ENCODE data around the gene PTPRR.

The PTPRR gene

GRCh38 chr12:70663838-70664237 lies 256.7 kb downstream of the PTPRR start:
- H3K4me3 ChIP-seq (ENCODE audit: low read depth, low read length): no peak overlapping the region
- no peaks in the 10 kb centered on the region for H3K9me3 ChIP-seq (ENCODE audit: control insufficient read depth, low read length)
- no peaks in the 10 kb centered on the region for H3K36me3 ChIP-seq (ENCODE audit: control insufficient read depth, insufficient read depth, low read length)
- H3K4me2 ChIP-seq (ENCODE audit: low read length): peak overlapping the region; percentile 13
- no peaks in the 10 kb centered on the region for H3K79me2 ChIP-seq
- H3K4me1 ChIP-seq: no peaks in the 10 kb centered on the region
- TF ChIP-seq CTCF (IDR thresholded peaks at IDR 0.05): no peak
- no peaks in the 10 kb centered on the region for H3K27me3 ChIP-seq (ENCODE audit: control insufficient read depth, insufficient read depth, low read length)
- no peak overlapping the region for H2AFZ ChIP-seq
- no peak overlapping the region for H3K27ac ChIP-seq
- no peak overlapping the region for H3K9ac ChIP-seq

- Histone ChIP-seq H3K36me3 (ENCODE audit: control insufficient read depth, insufficient read depth, low read length) (no peaks in the 10 kb centered on the region), H3K9me3 (ENCODE audit: control insufficient read depth, low read length) (no peaks in the 10 kb centered on the region), H3K27me3 (ENCODE audit: control insufficient read depth, insufficient read depth, low read length) (no peaks in the 10 kb centered on the region), H3K79me2 (no peaks in the 10 kb centered on the region), H3K9ac (no peak overlapping the region), H3K27ac (no peak overlapping the region), H3K4me2 (ENCODE audit: low read length) (no peak overlapping the region), H3K4me1 (no peaks in the 10 kb centered on the region), H3K4me3 (ENCODE audit: low read depth, low read length) (no peak overlapping the region), H2AFZ (no peak overlapping the region)
- TF ChIP-seq CTCF (IDR thresholded peaks at IDR 0.05): no peak
Measured at GRCh38 chr12:70661466-70662161, 258.9 kb downstream of the PTPRR start.

GRCh38 chr12:70660620-70661219 lies 259.8 kb downstream of the PTPRR start:
- Histone ChIP-seq H3K27me3 (ENCODE audit: control insufficient read depth, insufficient read depth, low read length) (no peaks in the 10 kb centered on the region), H3K4me2 (ENCODE audit: low read length) (no peak overlapping the region)
- no peak for TF ChIP-seq CTCF (IDR thresholded peaks at IDR 0.05)

GRCh38 chr12:70660002-70660604 lies 260.4 kb downstream of the PTPRR start:
- no peak overlapping the region for H3K9ac ChIP-seq
- no peaks in the 10 kb centered on the region for H3K79me2 ChIP-seq
- no peak for TF ChIP-seq CTCF (IDR thresholded peaks at IDR 0.05)
- no peaks in the 10 kb centered on the region for H3K27me3 ChIP-seq (ENCODE audit: control insufficient read depth, insufficient read depth, low read length)
- no peaks in the 10 kb centered on the region for H3K9me3 ChIP-seq (ENCODE audit: control insufficient read depth, low read length)
- H3K4me2 ChIP-seq (ENCODE audit: low read length): no peak overlapping the region
- H3K4me1 ChIP-seq: no peaks in the 10 kb centered on the region
- H3K27ac ChIP-seq: no peak overlapping the region
- no peak overlapping the region for H3K4me3 ChIP-seq (ENCODE audit: low read depth, low read length)
- no peak overlapping the region for H2AFZ ChIP-seq
- H3K36me3 ChIP-seq (ENCODE audit: control insufficient read depth, insufficient read depth, low read length): no peaks in the 10 kb centered on the region

More at GRCh38 chr12:70660620-70661219, 259.8 kb downstream of the PTPRR start:
- no peaks in the 10 kb centered on the region for H3K9me3 ChIP-seq (ENCODE audit: control insufficient read depth, low read length)
- H3K9ac ChIP-seq: no peak overlapping the region
- H3K79me2 ChIP-seq: no peaks in the 10 kb centered on the region
- H3K27ac ChIP-seq: no peak overlapping the region
- H2AFZ ChIP-seq: no peak overlapping the region
- H3K36me3 ChIP-seq (ENCODE audit: control insufficient read depth, insufficient read depth, low read length): no peaks in the 10 kb centered on the region
- no peaks in the 10 kb centered on the region for H3K4me1 ChIP-seq
- H3K4me3 ChIP-seq (ENCODE audit: low read depth, low read length): no peak overlapping the region

Measured in parathyroid adenoma (tissue), 2 donors.